Measurements from ENCODE around the gene EMC6. TPM values are rescaled to one million over a fixed set of nuclear protein-coding genes. Genes with fewer than 3 reads are reported as not detected.

The EMC6 gene
- total RNA-seq, 1 experiment from 2014 or later, result 72.2 TPM

DNA sequence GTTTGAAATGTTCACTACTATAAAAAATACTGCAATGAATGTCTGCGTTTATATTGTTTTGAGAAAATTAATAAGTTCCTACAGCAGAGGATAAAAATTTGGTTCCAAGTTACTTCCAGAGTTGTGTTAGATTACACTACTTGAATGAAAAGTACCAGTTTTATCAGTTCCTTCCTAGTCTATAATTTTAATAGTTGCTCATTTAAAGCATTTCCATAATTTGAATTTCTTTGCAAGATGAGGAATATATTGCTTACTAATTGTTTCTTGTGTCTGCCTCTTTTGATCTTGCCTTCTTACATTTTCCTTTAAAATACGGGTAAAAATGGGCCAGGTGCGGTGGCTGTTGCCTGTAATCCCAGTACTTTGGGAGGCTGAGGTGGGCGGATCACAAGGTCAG lies 4.0 kb downstream of the EMC6 start:
- no peak overlapping the region for H3K56ac ChIP-seq (ENCODE audit: insufficient read length, low read depth, low read length)
- H2BK5ac ChIP-seq (ENCODE audit: insufficient read length, low read length), result no peak overlapping the region
- no peaks in the 10 kb centered on the region for H3K9me3 Mint-ChIP-seq
- H3K79me2 ChIP-seq (ENCODE audit: insufficient read depth, low read length), result peaks cover 7% of the 10 kb centered on the region; the same call in 1 of the 2 replicates
- H3K4me2 ChIP-seq (ENCODE audit: insufficient read depth, insufficient read length, low read length), result no peak overlapping the region
- no peak overlapping the region for H2AFZ ChIP-seq (ENCODE audit: low read length)
- H3K27me3 Mint-ChIP-seq (ENCODE audit: low read depth), result no peaks in the 10 kb centered on the region
- H3K9me3 ChIP-seq (ENCODE audit: control insufficient read depth, low read depth, low read length), result no peaks in the 10 kb centered on the region
- H3K9ac ChIP-seq (ENCODE audit: extremely low read depth, insufficient read length, low read length), result no peak overlapping the region
- H3K36me3 Mint-ChIP-seq (ENCODE audit: insufficient read depth in 1 of 3, low read depth in 3 of 3), result peaks cover 3 to 12% (median 5%) of the 10 kb centered on the region in 3 experiments; a peak in 4 of 7 replicates
- 0 out of 2 replicates have a peak, but pooled peaks cover under 1% of the 10 kb centered on the region for H3K4me1 ChIP-seq (ENCODE audit: insufficient read depth, low read length)
- H2BK20ac ChIP-seq (ENCODE audit: low read depth, low read length, poor library complexity, severe bottlenecking), result no peak overlapping the region
- H3K18ac ChIP-seq (ENCODE audit: insufficient read length, low read depth, low read length), result no peak overlapping the region
- H3T11ph ChIP-seq (ENCODE audit: low read length), result no peak overlapping the region
- H3K4me3 Mint-ChIP-seq, result no peak overlapping the region
- no peak overlapping the region for H3K23ac ChIP-seq (ENCODE audit: insufficient read length, low read depth, low read length)
- peaks cover under 1% of the 10 kb centered on the region for H3K79me1 ChIP-seq (ENCODE audit: insufficient read depth, low read depth, low read length, poor library complexity, severe bottlenecking)
- H4K5ac ChIP-seq (ENCODE audit: insufficient read length, low read depth, low read length), result no peak overlapping the region
- no peak for DNase-seq
- H2BK120ac ChIP-seq (ENCODE audit: low read depth, low read length, poor library complexity, severe bottlenecking), result no peak overlapping the region
- H3K4ac ChIP-seq (ENCODE audit: low read depth, low read length), result no peak overlapping the region
- H2BK12ac ChIP-seq (ENCODE audit: insufficient read length, low read depth, low read length), result no peak overlapping the region
- no CpG with 5 or more reads among the region's 4 CpGs for WGBS (ENCODE audit: extremely low coverage, insufficient read length, low lambda C conversion rate)
- no peak overlapping the region for H3K27ac ChIP-seq (ENCODE audit: insufficient read length, low read depth, low read length)
- TF ChIP-seq, protein P1, sequence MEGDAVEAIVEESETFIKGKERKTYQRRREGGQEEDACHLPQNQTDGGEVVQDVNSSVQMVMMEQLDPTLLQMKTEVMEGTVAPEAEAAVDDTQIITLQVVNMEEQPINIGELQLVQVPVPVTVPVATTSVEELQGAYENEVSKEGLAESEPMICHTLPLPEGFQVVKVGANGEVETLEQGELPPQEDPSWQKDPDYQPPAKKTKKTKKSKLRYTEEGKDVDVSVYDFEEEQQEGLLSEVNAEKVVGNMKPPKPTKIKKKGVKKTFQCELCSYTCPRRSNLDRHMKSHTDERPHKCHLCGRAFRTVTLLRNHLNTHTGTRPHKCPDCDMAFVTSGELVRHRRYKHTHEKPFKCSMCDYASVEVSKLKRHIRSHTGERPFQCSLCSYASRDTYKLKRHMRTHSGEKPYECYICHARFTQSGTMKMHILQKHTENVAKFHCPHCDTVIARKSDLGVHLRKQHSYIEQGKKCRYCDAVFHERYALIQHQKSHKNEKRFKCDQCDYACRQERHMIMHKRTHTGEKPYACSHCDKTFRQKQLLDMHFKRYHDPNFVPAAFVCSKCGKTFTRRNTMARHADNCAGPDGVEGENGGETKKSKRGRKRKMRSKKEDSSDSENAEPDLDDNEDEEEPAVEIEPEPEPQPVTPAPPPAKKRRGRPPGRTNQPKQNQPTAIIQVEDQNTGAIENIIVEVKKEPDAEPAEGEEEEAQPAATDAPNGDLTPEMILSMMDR (conservative IDR thresholded peaks at IDR 0.05), result no peak
- no peak overlapping the region for H3K14ac ChIP-seq (ENCODE audit: insufficient read depth, low read length)
- H4K8ac ChIP-seq (replicated peaks; ENCODE audit: insufficient read length, low read depth, low read length), result no peak overlapping the region
- H3K23me2 ChIP-seq (ENCODE audit: insufficient read length, low read depth, low read length, poor library complexity, severe bottlenecking), result peaks cover 5% of the 10 kb centered on the region
- H3K27ac Mint-ChIP-seq, result no peak overlapping the region
- no peaks in the 10 kb centered on the region for H3K27me3 ChIP-seq (ENCODE audit: insufficient read depth, low read length)
- no peak overlapping the region for H4K91ac ChIP-seq (ENCODE audit: insufficient read length, low read depth, low read length)
- H2AK5ac ChIP-seq (ENCODE audit: insufficient read length, low read length), result no peak overlapping the region
- H2BK15ac ChIP-seq (ENCODE audit: low read depth, low read length), result no peak overlapping the region
- H3K4me1 Mint-ChIP-seq, result peaks cover 12 to 13% of the 10 kb centered on the region in 2 experiments
- H4K20me1 ChIP-seq (ENCODE audit: control insufficient read depth, insufficient read depth, insufficient read length), result no peaks in the 10 kb centered on the region
